Epithelial cell of esophagus (primary cell): ENCODE results near the gene POLD2.

Experiments
- DNase-seq: peaks from one replicate; pipeline ENCODE4 v3.0.0; 2010; ENCODE audit warnings: low read depth
- H3K4me3 ChIP-seq: 2 replicates; pipeline ENCODE4 v1.5.1; 2011; ENCODE audit warnings: mild to moderate bottlenecking, low read length, control low read depth
- CTCF ChIP-seq: IDR thresholded peaks from 2 replicates; pipeline ENCODE4 v1.5.1; 2011; ENCODE audit warnings: low read depth, mild to moderate bottlenecking, low read length, control low read depth, inconsistent platforms; ENCODE audit not compliant: insufficient read depth; ENCODE audit errors: missing control alignments

The POLD2 gene

GRCh38 chr7:44141221-44141850, 18.0 kb upstream of the POLD2 start, which contains the start of gene MYL7:
Gene MYL7 (minus strand): TSS chr7:44141332. CDS start chr7:44141305, 27 bp downstream.
- DNase-seq = no peak
- no peak within 1 kb of the TSS for H3K4me3 ChIP-seq
- TF ChIP-seq CTCF = no peak

- H3K4me3 ChIP-seq = no peak overlapping the region
- TF ChIP-seq CTCF = no peak
- DNase-seq = no peak
Observed at GRCh38 chr7:44140341-44140740, 17.0 kb upstream of the POLD2 start.

GRCh38 chr7:44139311-44140010, 16.1 kb upstream of the POLD2 start:
- TF ChIP-seq CTCF = no peak
- DNase-seq = no peak
- H3K4me3 ChIP-seq = no peak overlapping the region

GRCh38 chr7:44138698-44139097, 15.3 kb upstream of the POLD2 start:
- H3K4me3 ChIP-seq = no peak overlapping the region
- no peak for TF ChIP-seq CTCF
- DNase-seq = no peak

GRCh38 chr7:44136731-44137130, 13.4 kb upstream of the POLD2 start:
- no peak for TF ChIP-seq CTCF
- H3K4me3 ChIP-seq = no peak overlapping the region
- DNase-seq = no peak

- H3K4me3 ChIP-seq = no peak overlapping the region
- TF ChIP-seq CTCF = no peak
- peak; percentile 60 for DNase-seq
Observed at GRCh38 chr7:44134943-44135628, 11.7 kb upstream of the POLD2 start.
